ENCODE results near the gene PLEKHD1.

DNA sequence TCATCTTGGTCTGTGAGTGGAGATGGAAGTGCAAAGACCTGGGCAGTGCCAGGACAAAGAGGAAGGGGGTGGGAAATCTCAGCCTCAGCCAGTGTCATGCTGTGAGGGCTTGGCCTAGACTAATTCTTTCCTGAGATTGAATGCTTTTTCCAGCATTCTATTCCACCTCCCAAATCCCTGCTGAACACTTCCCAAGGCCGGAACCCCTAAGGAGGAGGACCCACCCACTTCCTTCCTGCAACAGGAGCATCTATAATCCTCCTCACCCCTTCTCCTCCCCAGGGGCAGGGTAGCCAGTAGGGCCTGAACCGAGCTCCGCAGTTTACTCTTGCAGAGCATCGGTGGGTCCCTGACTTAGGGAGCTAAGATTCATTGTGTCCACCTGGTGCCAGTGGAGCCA, 3.2 kb downstream of the PLEKHD1 start:
- no peak for TF ChIP-seq EP300 (IDR thresholded peaks at IDR 0.05)
- TF ChIP-seq, protein P1, sequence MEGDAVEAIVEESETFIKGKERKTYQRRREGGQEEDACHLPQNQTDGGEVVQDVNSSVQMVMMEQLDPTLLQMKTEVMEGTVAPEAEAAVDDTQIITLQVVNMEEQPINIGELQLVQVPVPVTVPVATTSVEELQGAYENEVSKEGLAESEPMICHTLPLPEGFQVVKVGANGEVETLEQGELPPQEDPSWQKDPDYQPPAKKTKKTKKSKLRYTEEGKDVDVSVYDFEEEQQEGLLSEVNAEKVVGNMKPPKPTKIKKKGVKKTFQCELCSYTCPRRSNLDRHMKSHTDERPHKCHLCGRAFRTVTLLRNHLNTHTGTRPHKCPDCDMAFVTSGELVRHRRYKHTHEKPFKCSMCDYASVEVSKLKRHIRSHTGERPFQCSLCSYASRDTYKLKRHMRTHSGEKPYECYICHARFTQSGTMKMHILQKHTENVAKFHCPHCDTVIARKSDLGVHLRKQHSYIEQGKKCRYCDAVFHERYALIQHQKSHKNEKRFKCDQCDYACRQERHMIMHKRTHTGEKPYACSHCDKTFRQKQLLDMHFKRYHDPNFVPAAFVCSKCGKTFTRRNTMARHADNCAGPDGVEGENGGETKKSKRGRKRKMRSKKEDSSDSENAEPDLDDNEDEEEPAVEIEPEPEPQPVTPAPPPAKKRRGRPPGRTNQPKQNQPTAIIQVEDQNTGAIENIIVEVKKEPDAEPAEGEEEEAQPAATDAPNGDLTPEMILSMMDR (IDR thresholded peaks at IDR 0.05), result no peak
- TF ChIP-seq POLR2A (IDR thresholded peaks at IDR 0.05), result no peak

All from ovary (tissue), 3 donors.